ENCODE measurements around the gene CABLES1.
"Not testable (repeated sequence)": the region's sequence is repeated elsewhere in the genome, so short reads cannot be mapped to it uniquely, and the experiment has no call there.

CABLES1 gene

DNA sequence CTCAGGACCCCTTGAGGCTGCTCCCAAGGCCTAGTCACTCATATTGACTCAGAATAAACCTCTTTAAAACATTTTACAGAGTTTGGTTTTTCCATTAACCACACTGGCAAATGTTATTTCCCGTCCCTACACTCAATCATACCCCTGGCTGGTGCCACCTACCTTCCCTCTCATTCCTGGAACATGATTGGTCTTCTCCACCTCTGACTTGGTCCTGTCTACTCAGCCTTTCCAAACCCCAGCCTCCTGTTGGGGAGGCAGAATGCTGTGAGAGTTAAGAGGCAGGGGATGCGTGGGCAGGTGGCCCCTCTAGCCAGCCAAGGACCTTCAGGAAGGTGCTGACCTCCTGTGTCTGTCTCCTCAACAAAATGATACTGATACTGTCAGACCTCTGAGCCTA, 149.3 kb downstream of the CABLES1 start:
- no peak overlapping the region for H3K4me3 ChIP-seq (ENCODE audit: low read depth, low read length)
- CTCF ChIA-PET, result interaction anchor here (1.0 kb wide), 1 partner anchor 13 kb away, joined by 3 read pairs; no protein-coding TSS in a partner anchor
- POLR2A ChIA-PET, result no interaction called here
- no peak overlapping the region for H3K27ac ChIP-seq (ENCODE audit: extremely low read depth, low read depth, low read length)
- H3K9me3 ChIP-seq (ENCODE audit: control insufficient read depth, insufficient read depth, low read depth, low read length), result no peaks in the 10 kb centered on the region
- TF ChIP-seq ZNF501 (tag by site-specific recombination; IDR thresholded peaks at IDR 0.05) (no peak), ZNF791 (tag by site-specific recombination; IDR thresholded peaks at IDR 0.05) (no peak), ZBTB26 (tag by site-specific recombination; optimal IDR thresholded peaks at IDR 0.05) (no peak), ZFP37 (tag by site-specific recombination; IDR thresholded peaks at IDR 0.05) (no peak)
- no peaks in the 10 kb centered on the region for H3K36me3 ChIP-seq (ENCODE audit: control insufficient read depth in 2 of 2, insufficient read depth in 1 of 2, low read length in 2 of 2)
- no peaks in the 10 kb centered on the region for H3K4me1 ChIP-seq (ENCODE audit: control insufficient read depth, insufficient read depth, low read length)

GRCh38 chr18:23285581-23285980, 150.3 kb downstream of the CABLES1 start:
- H3K9me3 ChIP-seq (ENCODE audit: control insufficient read depth, insufficient read depth, low read depth, low read length); H3K4me3 ChIP-seq (ENCODE audit: low read depth, low read length); H3K27ac ChIP-seq (ENCODE audit: extremely low read depth, low read depth, low read length); CTCF ChIA-PET; H3K4me1 ChIP-seq (ENCODE audit: control insufficient read depth, insufficient read depth, low read length); POLR2A ChIA-PET; H3K36me3 ChIP-seq (ENCODE audit: control insufficient read depth in 2 of 2, insufficient read depth in 1 of 2, low read length in 2 of 2): not testable (repeated sequence)

DNA sequence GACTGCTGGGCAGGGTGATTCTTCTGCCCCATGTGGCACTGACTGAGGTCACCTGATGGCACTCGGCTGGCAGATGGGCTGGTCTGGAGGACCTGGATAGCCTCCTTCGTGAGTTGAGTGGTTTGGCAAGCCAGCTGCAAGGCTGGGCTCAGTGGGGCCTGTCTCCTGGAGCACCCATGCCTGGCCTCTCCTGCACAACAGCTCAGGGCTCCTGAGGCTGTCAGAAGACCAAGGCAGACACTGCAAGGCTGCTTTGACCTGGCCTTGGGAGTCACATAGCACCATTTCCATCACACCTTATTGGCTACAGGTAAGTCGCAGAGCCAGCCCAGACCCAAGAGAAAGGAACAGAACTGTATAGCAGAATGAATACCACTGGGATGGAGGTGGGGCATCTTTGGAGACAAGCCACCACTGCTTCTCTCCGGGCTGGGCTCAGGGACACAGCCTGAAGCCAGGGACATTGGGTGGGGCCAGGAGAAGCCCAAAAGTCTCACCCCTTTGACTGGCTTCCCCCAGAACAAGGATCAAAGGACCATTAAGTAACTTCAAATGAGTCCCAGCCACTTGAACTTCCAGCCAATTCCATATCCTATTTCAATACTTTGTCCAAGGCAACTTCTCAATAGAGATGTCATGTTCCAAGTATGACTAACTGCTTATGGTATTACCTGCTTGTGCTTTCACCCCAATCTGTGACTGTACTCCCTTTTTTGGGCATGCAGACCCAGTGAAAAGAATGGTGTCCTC, 156.3 kb downstream of the CABLES1 start:
- Histone ChIP-seq H3K27ac (ENCODE audit: extremely low read depth, low read depth, low read length) (no peak overlapping the region), H3K36me3 (ENCODE audit: control insufficient read depth in 2 of 2, insufficient read depth in 1 of 2, low read length in 2 of 2) (no peaks in the 10 kb centered on the region), H3K4me1 (ENCODE audit: control insufficient read depth, insufficient read depth, low read length) (no peaks in the 10 kb centered on the region), H3K4me3 (ENCODE audit: low read depth, low read length) (no peak overlapping the region), H3K9me3 (ENCODE audit: control insufficient read depth, insufficient read depth, low read depth, low read length) (no peaks in the 10 kb centered on the region)
- CTCF ChIA-PET, result no interaction called here
- POLR2A ChIA-PET, result no interaction called here
- TF ChIP-seq GLIS2 (tag by site-specific recombination; IDR thresholded peaks at IDR 0.05) (no peak), TRIM28 (IDR thresholded peaks at IDR 0.05; ENCODE audit: borderline replicate concordance, low read length) (no peak), ZNF510 (tag by site-specific recombination; IDR thresholded peaks at IDR 0.05; ENCODE audit: insufficient replicate concordance) (no peak), GFI1B (tag by site-specific recombination; IDR thresholded peaks at IDR 0.05) (no peak), ZNF2 (tag by site-specific recombination; IDR thresholded peaks at IDR 0.05) (no peak), ZBTB26 (tag by site-specific recombination; optimal IDR thresholded peaks at IDR 0.05) (no peak), SETDB1 (IDR thresholded peaks at IDR 0.05; ENCODE audit: insufficient read length, low read length) (no peak), ZNF791 (tag by site-specific recombination; IDR thresholded peaks at IDR 0.05) (no peak), SP7 (tag by site-specific recombination; IDR thresholded peaks at IDR 0.05) (no peak), ZNF449 (tag by site-specific recombination; IDR thresholded peaks at IDR 0.05) (no peak), ZNF404 (tag by site-specific recombination; IDR thresholded peaks at IDR 0.05) (no peak), ZNF274 (IDR thresholded peaks at IDR 0.05; ENCODE audit: low read length) (no peak), ZNF274 (tag by site-specific recombination; IDR thresholded peaks at IDR 0.05; ENCODE audit: borderline replicate concordance) (no peak), HOXD13 (CRISPR knock-in tag; IDR thresholded peaks at IDR 0.05; ENCODE audit: borderline replicate concordance) (no peak), ZFP69B (tag by site-specific recombination; IDR thresholded peaks at IDR 0.05) (no peak)
- TF ChIP-seq, protein P1, sequence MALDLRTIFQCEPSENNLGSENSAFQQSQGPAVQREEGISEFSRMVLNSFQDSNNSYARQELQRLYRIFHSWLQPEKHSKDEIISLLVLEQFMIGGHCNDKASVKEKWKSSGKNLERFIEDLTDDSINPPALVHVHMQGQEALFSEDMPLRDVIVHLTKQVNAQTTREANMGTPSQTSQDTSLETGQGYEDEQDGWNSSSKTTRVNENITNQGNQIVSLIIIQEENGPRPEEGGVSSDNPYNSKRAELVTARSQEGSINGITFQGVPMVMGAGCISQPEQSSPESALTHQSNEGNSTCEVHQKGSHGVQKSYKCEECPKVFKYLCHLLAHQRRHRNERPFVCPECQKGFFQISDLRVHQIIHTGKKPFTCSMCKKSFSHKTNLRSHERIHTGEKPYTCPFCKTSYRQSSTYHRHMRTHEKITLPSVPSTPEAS (tag by site-specific recombination; IDR thresholded peaks at IDR 0.05), result no peak
- TF ChIP-seq, protein P2, sequence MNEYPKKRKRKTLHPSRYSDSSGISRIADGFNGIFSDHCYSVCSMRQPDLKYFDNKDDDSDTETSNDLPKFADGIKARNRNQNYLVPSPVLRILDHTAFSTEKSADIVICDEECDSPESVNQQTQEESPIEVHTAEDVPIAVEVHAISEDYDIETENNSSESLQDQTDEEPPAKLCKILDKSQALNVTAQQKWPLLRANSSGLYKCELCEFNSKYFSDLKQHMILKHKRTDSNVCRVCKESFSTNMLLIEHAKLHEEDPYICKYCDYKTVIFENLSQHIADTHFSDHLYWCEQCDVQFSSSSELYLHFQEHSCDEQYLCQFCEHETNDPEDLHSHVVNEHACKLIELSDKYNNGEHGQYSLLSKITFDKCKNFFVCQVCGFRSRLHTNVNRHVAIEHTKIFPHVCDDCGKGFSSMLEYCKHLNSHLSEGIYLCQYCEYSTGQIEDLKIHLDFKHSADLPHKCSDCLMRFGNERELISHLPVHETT (tag by site-specific recombination; IDR thresholded peaks at IDR 0.05), result no peak
